ENCODE results near the gene TMEM163. TPM values are rescaled to one million over a fixed set of nuclear protein-coding genes. Genes with fewer than 3 reads are reported as not detected.
"Not testable (repeated sequence)": the region's sequence is repeated elsewhere in the genome, so short reads cannot be mapped to it uniquely, and the experiment has no call there.

Gene TMEM163
- polyA plus RNA-seq, 6 donors from 2014 or later: 0.33 to 1.0 (median 0.47) TPM

GRCh38 chr2:134532537-134532936 lies 186.3 kb downstream of the TMEM163 start:
- no peaks in the 10 kb centered on the region for H3K36me3 Mint-ChIP-seq
- H3K9me3 Mint-ChIP-seq: no peaks in the 10 kb centered on the region
- H3K4me1 Mint-ChIP-seq: no peaks in the 10 kb centered on the region
- no peak overlapping the region for H3K27ac Mint-ChIP-seq
- DNase-seq: no peak
- H3K4me3 Mint-ChIP-seq: no peak overlapping the region
- no peaks in the 10 kb centered on the region for H3K27me3 Mint-ChIP-seq
- no peak for ATAC-seq (ENCODE audit: low read depth in 2 of 2)

GRCh38 chr2:134527381-134527780 lies 191.4 kb downstream of the TMEM163 start:
- Mint-ChIP-seq H3K27ac (no peak overlapping the region), H3K36me3 (no peaks in the 10 kb centered on the region)

DNA sequence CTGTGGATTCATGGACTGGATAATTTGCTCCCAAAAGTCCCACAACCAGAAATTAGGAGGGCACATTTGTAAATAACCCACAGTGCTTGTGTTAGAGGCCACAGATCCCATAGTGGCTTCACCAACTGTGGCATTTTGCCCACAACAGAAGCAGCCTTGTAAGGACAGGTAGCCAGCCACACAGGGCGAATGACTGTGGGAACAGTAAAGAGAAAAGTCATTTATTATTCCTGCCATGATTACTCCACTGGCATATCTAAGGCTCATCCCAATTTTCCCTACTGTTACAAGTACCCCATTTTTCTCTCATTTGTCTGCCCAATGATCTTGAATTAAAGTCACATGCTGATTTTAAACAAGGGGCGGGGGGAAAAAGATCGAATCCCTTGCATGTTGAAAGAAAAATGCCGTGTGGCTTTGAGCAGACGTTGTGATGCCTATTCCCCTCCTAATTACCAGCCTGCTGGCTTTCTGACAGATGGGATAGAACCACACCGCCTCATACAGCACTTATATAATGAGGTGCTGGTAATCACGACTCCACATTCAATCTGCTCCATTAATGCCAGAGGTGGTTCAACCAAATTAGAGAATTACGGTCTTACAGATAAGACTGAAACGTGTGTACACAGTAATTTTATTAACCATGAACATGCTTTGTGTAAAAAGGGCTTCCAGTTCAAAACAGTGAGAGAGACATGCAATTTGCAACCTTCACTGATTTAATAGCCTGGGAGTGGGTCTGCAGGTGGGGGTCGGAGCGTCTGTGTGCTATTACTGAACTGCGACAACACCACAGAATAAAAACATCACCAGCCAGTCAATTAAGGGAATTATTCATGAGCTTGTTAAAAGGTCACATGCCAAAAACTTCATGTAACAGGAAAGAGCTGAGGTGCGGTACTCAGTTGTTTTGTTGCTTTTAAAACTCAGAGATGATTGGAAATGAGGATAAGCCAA lies 196.0 kb downstream of the TMEM163 start:
- Mint-ChIP-seq H3K9me3 (peaks cover 0 to 3% (median 0%) of the 10 kb centered on the region in 7 donors), H3K27ac (no peak overlapping the region), H3K27me3 (peaks cover 0 to 15% (median 0%) of the 10 kb centered on the region in 3 donors), H3K4me3 (no peak overlapping the region), H3K36me3 (no peaks in the 10 kb centered on the region), H3K4me1 (no peaks in the 10 kb centered on the region)
- DNase-seq (no peak), ATAC-seq (ENCODE audit: low read depth in 2 of 2) (no peak)

More at GRCh38 chr2:134527381-134527780, 191.4 kb downstream of the TMEM163 start:
- Mint-ChIP-seq H3K4me3 (no peak overlapping the region), H3K4me1 (no peaks in the 10 kb centered on the region), H3K27me3 (peaks cover 0 to 10% (median 0%) of the 10 kb centered on the region in 3 donors), H3K9me3 (peaks cover 0 to 3% (median 0%) of the 10 kb centered on the region in 7 donors)
- no peak for DNase-seq
- no peak for ATAC-seq (ENCODE audit: low read depth in 2 of 2)

DNA sequence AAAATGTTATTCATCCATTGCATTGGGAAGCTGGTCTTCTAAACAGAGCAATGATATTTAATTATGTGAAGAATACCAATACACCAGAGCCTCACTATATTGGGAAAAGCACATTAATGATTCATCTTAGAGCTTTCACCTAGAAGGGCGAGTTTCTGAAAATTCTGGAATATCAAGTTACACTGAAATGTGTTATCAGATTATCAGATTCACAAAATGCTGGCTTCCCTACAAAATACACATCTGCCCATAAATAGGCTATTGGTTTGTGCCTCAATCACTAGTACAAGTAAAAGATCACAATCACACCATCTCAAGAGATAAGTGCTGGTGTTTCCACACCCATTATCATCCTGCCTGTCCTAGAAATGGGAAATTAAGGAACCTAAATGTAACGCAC lies 200.7 kb downstream of the TMEM163 start:
- Mint-ChIP-seq H3K9me3 (no peaks in the 10 kb centered on the region), H3K36me3 (no peaks in the 10 kb centered on the region), H3K27me3 (peaks cover 0 to 9% (median 0%) of the 10 kb centered on the region in 3 donors), H3K4me3 (no peak overlapping the region), H3K4me1 (no peaks in the 10 kb centered on the region), H3K27ac (no peak overlapping the region)
- no peak for ATAC-seq (ENCODE audit: low read depth in 2 of 2)
- DNase-seq: no peak

DNA sequence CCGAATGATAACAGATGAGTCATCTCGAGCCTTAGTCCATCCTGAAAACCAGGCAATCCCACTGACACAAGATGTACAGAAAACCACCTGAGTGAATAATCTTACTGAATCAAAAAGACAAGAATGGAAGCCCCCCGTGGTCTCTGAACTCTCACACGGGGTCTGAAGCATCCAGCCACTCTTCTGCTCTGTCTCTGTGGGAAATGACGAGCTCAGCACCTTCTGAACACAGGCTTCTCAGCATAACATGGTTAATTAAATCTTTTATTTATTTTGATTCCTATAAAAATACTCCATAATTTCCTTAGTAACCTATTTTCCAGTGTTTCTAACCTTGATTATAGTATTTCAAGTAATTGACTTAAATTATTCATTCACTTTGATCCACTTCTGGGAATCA lies 203.7 kb downstream of the TMEM163 start:
- no peak for DNase-seq
- ATAC-seq (ENCODE audit: low read depth in 2 of 2): no peak
- Mint-ChIP-seq H3K4me3 (no peak overlapping the region), H3K36me3 (no peaks in the 10 kb centered on the region), H3K27me3 (peaks cover 0 to 5% (median 0%) of the 10 kb centered on the region in 3 donors), H3K4me1 (no peaks in the 10 kb centered on the region), H3K27ac (no peak overlapping the region), H3K9me3 (no peaks in the 10 kb centered on the region)

DNA sequence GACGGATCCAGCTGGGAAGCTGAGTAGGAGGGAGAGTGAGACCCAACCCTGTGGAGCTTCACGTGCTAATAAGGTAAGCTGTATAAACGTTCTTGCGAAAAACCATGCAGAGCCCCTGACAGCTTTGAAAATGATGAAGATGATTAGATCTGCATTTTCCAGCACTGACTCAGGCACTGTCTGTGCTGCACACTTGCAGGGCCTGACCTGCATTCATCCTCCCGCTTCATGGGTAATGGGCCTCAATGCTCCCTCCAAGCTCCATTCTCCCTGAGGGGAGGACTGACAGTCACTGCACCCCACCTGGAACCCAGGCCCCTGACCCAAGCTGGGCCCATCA lies 205.4 kb downstream of the TMEM163 start:
- no peak overlapping the region for H3K4me3 Mint-ChIP-seq
- no peak for DNase-seq
- no peak for ATAC-seq (ENCODE audit: low read depth in 2 of 2)
- H3K27ac Mint-ChIP-seq: no peak overlapping the region
- H3K36me3 Mint-ChIP-seq: no peaks in the 10 kb centered on the region
- no peaks in the 10 kb centered on the region for H3K27me3 Mint-ChIP-seq
- H3K4me1 Mint-ChIP-seq: no peaks in the 10 kb centered on the region
- no peaks in the 10 kb centered on the region for H3K9me3 Mint-ChIP-seq

GRCh38 chr2:134512734-134513464 lies 205.9 kb downstream of the TMEM163 start:
- no peaks in the 10 kb centered on the region for H3K9me3 Mint-ChIP-seq
- H3K4me1 Mint-ChIP-seq: no peaks in the 10 kb centered on the region
- ATAC-seq (ENCODE audit: low read depth in 2 of 2): no peak
- no peaks in the 10 kb centered on the region for H3K27me3 Mint-ChIP-seq
- no peaks in the 10 kb centered on the region for H3K36me3 Mint-ChIP-seq
- H3K27ac Mint-ChIP-seq: no peak overlapping the region
- H3K4me3 Mint-ChIP-seq: no peak overlapping the region
- no peak for DNase-seq

DNA sequence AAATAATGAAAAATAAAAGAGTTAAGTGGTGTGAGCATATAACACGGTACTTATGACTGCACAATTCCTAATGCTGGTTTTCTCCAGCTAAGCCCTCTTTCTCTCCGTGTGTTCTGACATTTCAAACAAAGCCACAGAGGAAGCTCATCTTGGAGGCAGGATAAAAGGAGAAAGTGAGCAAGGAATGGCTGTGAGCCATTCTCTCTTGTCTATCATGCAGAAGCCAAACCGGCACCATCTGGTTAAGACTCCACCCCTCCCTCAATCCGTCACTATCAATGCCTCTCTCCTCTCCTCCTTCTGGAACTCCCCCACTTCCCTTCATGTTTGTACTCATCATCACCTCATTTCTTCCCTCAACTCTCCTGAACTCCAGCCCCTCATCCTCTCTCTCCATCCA lies 210.4 kb downstream of the TMEM163 start:
- Mint-ChIP-seq H3K36me3 (no peaks in the 10 kb centered on the region), H3K27me3 (no peaks in the 10 kb centered on the region), H3K9me3 (no peaks in the 10 kb centered on the region), H3K27ac (no peak overlapping the region), H3K4me3 (no peak overlapping the region), H3K4me1 (no peaks in the 10 kb centered on the region)
- no peak for DNase-seq
- no peak for ATAC-seq (ENCODE audit: low read depth in 2 of 2)

DNA sequence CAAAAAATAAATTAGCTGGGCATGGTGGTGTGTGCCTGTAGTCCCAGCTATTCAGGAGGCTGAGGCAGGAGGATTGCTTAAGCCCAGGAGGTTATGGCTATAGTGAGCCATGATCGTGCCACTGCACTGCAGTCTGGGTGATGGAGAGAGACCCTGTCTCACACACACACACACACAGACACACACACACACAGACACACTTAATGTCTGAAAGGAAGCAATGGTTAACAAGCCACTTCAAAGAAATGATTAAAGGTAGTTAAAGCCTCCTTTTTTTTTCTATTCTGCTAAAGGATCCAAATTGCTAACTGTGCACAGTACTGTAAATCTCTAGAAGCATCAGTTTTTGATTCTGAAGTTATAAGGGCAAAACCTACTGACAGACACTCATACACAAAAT lies 211.1 kb downstream of the TMEM163 start:
- DNase-seq (no peak), ATAC-seq (ENCODE audit: low read depth in 2 of 2) (no peak)
- Mint-ChIP-seq H3K36me3 (no peaks in the 10 kb centered on the region), H3K27ac (no peak overlapping the region), H3K4me1 (no peaks in the 10 kb centered on the region), H3K9me3 (no peaks in the 10 kb centered on the region), H3K27me3 (no peaks in the 10 kb centered on the region), H3K4me3 (no peak overlapping the region)

GRCh38 chr2:134507159-134507558 lies 211.6 kb downstream of the TMEM163 start:
- H3K9me3 Mint-ChIP-seq; H3K4me3 Mint-ChIP-seq; H3K36me3 Mint-ChIP-seq; H3K27me3 Mint-ChIP-seq; H3K4me1 Mint-ChIP-seq; ATAC-seq (ENCODE audit: low read depth in 2 of 2); DNase-seq; H3K27ac Mint-ChIP-seq: not testable (repeated sequence)

DNA sequence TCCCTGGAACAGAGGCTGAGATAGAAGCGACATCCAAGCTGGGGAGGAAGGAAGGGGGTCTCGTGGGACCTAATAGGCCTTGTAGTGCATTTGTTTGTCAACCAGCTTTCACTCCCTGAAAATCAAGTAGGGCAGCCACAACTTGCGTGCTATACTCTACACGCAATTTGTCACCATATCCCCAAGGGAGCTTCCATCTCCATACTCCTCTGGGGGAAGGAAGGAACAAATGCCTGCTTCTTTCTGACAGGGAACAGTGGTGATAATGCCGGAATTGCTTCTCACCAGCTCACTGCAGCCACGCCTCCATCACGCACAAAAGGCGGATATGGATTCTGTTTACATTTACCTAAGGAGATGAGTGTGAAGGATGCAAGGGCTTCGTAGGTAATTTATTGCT lies 213.4 kb downstream of the TMEM163 start:
- DNase-seq (no peak), ATAC-seq (ENCODE audit: low read depth in 2 of 2) (no peak)
- no peaks in the 10 kb centered on the region for H3K36me3 Mint-ChIP-seq
- no peaks in the 10 kb centered on the region for H3K9me3 Mint-ChIP-seq
- no peak overlapping the region for H3K4me3 Mint-ChIP-seq
- H3K4me1 Mint-ChIP-seq: no peaks in the 10 kb centered on the region
- H3K27me3 Mint-ChIP-seq: no peaks in the 10 kb centered on the region
- no peak overlapping the region for H3K27ac Mint-ChIP-seq

- ATAC-seq (ENCODE audit: low read depth in 2 of 2) (no peak), DNase-seq (no peak)
- H3K27me3 Mint-ChIP-seq: no peaks in the 10 kb centered on the region
- H3K4me1 Mint-ChIP-seq: no peaks in the 10 kb centered on the region
- H3K9me3 Mint-ChIP-seq: no peaks in the 10 kb centered on the region
- no peak overlapping the region for H3K4me3 Mint-ChIP-seq
- no peaks in the 10 kb centered on the region for H3K36me3 Mint-ChIP-seq
- H3K27ac Mint-ChIP-seq: no peak overlapping the region
Measured at GRCh38 chr2:134504586-134505336, 214.0 kb downstream of the TMEM163 start.

GRCh38 chr2:134502104-134502503 lies 216.7 kb downstream of the TMEM163 start:
- H3K36me3 Mint-ChIP-seq: no peaks in the 10 kb centered on the region
- no peaks in the 10 kb centered on the region for H3K27me3 Mint-ChIP-seq
- H3K9me3 Mint-ChIP-seq: no peaks in the 10 kb centered on the region
- ATAC-seq (ENCODE audit: low read depth in 2 of 2): no peak
- no peak overlapping the region for H3K27ac Mint-ChIP-seq
- H3K4me1 Mint-ChIP-seq: no peaks in the 10 kb centered on the region
- DNase-seq: no peak
- no peak overlapping the region for H3K4me3 Mint-ChIP-seq

Data from naive B cell (primary cell).